HTR-8/SVneo (cell line): Measurements from ENCODE around the gene AGMO.

Experiments used
- DNase-seq: peaks from one replicate; pipeline ENCODE4 v3.0.0; 2011; ENCODE audit warnings: low spot score, mixed read lengths; ENCODE audit not compliant: insufficient read length
- FAIRE-seq: peaks from 2 replicates; lab custom pipeline; 2011; peaks lifted over from hg19 to GRCh38; lab: Jason Lieb, UNC

AGMO gene

DNA sequence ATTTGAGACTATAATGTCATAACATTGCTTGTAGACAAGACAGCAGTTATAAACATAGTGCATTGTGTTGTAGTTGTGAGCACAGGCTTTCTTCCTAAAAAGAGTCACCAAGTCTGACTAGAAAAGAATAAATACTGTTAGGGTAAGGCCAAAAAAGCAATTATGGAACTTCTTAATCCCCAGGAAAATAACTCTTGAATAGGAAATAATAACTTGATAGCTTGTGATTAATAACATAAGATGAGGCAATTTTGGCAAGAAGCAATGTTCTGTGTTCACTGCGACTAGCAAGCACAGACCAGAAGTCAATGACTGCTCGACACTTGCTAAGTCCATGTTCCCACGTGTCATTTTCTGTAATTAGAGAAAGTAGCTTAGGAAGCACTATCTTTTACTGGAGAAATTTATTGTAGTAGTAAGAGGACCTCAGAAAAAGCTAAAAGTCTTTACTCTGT lies 97.1 kb downstream of the AGMO start:
- no peak for FAIRE-seq

DNA sequence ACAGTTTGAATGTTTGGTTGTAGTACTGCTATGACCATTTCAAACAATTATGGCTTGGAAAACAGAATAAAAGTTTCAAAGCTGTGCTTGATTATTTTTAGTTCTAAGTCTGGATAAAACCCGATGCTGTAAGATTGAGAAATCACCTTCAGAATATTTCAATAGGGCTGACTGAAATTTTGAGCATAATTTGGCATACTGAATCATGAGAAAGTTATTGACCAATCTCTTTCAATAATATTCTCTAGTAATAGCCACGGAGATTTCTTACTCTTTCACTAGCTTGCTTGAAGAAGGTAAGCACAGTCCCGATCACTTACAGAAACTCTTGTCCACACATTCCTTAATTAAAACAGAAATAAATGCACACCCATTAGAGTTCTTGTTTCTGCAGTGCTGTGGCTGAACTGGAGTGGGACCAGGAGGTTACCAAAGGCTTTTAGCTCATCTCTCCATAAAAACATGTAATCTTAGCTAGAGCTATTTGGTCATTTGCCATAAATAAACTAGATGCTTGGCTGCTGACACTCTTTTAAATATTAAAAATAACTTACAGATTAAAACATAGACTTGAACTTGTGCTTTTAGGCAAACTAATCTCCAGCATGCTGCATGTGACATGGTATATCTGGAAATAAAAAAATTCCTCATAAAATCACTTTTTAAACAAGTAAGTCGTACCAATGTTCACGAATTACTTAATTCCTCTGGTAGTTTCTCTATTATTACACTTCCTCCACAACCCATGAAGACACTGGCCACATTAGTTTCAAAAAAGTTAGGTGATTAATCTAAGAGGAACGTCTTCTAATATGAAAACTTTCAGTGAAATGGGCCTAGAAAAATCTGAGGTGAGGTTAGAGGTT lies 97.8 kb downstream of the AGMO start:
- FAIRE-seq: no peak
- no peak for DNase-seq

More for the DNA sequence above, 97.1 kb downstream of the AGMO start:
- no peak for DNase-seq

DNA sequence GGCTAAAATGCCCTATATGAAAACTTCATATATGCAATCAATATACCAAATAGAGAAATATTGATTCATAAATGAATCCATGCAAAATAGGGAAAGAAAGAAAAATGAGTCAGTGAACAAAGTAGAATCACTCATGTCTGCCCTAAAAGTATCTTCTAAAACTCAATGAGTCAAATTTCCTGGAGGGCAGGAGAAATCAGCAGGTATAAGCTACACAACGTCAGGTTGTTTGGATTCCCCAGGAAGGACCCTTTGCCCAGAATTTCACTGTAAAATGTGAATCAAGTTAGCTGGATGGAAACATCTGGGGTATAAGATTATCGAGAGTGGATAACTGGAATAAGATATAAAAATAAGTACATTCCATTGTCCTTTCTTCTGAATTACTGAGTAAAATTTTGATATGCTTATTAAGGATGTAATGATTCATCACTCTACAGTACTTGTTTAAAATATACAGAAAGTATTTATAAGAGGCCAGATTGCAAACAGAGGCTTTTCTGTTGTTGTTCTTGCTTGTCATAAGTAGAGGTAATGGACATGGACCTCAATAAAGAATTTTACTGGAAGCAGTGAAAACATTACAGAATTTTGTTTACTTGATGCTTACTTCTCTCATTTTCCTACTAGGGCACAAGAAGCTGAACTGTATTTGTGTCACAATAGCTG lies 99.0 kb downstream of the AGMO start:
- FAIRE-seq (no peak), DNase-seq (no peak)

DNA sequence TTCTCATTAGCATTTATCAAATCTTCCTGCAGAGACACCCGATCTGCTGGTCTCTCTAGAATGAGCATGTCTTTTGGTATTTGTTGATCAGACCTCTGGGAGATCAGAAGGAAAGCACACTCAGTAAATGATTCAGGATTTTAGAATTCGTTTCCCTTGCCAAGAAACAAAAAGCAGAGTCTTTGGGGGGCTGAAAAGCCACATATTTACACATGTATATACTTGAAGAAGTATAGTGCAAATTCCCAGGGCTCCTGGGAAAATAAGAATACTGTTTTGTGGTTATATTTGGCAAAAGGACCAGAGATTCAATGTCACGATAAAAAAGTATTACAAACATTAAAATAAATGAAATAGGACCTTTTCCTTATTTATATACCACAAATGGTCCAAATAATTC lies 100.2 kb downstream of the AGMO start:
- no peak for FAIRE-seq
- peak; percentile 32 for DNase-seq

DNA sequence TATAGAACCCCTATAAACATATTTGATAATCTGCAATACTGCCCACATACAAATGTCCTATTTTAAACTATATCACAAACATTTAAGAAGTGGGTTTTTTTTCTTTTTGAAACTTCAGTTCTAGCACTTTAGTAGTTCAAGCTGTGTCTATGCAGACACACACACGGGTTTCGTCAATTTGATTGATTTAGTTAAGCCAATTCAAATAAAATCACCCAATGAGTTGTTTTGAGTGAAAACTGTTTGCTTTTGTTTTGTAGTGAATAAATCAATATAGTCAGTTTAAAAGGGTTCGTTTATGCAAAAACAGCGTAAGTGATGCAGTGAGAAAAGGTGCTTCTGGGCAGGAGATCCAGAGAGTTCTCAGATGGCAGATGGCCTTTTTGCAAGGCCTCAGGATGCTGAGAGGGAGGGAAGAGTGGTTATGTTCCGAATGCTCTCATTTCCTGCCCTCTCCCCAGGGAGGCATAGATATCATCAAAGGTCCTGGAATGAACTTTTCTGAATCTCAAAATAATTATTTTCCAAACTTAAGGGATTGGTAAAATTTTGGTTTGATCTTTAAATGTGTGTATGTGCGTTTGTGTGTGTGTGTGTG lies 102.7 kb downstream of the AGMO start:
- no peak for DNase-seq
- no peak for FAIRE-seq

DNA sequence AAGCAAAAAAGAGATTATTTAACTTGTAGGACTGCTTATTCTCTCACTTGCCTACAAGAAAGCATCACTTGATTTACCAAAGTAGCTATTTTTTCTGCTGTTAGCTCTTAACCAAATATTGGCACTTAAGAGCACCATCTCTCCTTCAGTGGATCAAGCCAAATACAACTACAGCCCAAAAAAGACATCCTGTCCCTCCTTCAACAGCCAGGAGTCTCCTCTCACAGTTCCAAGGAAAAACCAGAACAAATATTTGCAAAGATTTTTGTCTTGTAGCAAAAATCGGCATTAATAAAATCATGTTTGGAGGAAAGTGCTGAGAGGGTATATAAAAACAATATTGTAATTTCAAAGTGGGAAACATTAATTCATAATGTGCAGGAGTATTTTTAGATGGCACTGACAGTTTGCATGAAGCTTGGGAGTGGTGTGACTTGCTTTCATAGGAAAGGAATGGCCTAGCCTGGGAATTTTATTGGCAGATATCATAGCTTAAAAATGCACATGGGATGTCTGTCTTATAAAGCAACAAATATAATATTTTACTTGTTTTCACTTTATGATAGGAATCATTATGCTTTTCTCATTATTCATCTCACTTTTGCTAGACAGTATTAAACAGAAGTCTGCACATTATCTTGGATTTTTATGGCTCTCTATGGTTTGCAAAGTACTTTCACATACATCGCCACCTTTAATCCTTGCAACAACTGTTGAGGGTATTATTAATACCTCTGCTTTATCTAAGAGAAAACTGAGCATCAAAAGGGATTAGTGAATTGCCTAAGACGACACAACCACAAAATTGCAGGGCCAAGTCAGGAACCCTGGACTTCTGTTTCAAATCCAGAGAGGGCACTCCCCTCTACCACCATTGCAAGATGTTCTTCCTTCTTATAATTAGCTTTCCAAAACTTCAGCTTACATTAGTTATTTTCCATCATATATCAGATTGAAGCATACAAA lies 103.5 kb downstream of the AGMO start:
- FAIRE-seq (no peak), DNase-seq (no peak)

DNA sequence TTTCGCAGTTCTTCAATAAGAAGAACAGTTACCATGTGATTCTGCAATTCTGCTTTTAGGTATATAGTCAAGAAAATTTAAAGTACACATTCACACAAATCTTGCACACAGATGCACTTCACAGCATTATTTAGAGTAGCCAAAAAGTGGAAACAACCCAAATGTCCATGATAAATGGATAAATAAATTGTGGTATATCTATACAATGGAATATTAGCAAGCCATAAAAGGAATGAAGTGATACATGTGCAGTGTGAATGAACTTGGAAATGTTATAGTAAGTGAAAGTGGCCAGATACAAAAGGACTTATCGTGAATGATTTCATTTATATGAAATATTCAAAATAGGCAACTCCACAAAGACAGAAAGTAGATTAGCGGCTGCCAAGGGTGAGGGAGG lies 109.1 kb downstream of the AGMO start:
- no peak for DNase-seq
- no peak for FAIRE-seq

DNA sequence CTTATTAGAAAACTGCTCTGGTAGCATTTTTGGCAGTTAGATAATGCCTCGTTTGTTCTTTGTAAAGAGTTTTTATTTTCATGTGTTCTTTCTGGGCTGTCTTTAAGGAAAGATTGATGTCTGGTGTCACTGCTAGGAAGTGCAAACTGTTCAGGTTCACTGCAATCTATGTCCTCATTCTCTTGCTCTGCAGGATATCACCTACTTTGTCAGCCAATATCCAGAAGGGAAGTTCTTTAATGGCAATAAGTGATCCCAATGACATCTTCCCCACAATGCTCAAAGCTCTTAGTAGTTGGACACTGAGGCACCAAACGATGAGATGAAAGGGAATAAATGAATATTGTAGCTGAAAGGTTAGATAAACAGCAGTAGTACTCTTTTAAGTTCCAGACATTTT lies 115.1 kb downstream of the AGMO start:
- no peak for DNase-seq
- FAIRE-seq: no peak

DNA sequence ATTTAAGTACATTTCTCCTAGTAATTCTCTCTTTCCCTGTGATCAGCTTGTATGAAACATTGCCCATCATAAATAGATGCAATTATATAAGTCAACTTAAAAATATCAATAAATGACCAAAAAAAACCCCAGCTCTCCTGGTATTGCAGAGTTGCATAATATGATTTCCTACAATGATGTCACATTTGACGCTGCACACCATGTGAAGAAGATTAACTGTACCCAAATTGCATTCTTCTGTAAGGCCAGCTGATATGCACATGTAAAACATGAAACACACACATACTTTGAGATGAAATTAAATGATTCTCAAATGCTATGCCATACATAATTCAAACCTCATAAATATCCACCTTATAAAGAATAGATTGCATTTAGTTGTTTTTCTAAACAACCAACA lies 115.5 kb downstream of the AGMO start:
- FAIRE-seq (no peak), DNase-seq (no peak)

DNA sequence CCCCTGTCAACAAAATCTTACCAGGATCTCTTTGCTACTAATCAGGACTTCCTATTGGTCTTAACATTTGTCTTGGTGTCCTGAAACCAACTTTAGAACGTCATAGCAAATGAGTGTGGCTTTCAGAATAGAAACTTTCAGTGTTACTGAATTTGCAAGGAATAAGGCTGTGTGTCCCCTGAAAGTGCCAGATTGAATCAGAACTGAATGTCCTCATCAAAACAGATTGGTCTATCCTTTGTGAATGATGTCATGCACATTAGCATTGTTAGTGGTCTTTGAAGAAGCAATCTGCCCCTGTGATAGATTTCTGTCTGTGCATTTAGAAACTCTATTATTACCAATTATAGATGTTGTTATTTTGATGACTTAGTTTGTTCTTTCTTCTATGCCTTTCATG lies 119.9 kb downstream of the AGMO start:
- no peak for FAIRE-seq
- DNase-seq: no peak

DNA sequence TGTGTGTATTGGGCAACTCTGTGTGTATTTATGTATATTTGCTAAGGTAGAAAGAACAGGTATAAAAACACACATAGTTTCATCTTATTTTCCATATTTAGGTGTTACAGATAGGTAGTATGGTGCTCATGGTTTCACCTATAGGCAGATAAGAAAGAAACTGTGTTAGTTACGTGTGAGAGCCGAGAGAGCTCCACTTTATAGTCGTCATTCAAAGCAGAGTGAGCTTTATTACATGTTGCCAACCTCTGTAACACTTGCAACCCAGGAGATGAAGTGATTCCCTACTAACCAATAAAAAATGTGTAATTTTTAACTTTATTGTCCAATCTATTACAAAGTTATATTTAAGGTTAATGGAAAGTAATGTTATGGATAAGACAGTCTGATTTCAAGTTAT lies 121.3 kb downstream of the AGMO start:
- FAIRE-seq (no peak), DNase-seq (no peak)

DNA sequence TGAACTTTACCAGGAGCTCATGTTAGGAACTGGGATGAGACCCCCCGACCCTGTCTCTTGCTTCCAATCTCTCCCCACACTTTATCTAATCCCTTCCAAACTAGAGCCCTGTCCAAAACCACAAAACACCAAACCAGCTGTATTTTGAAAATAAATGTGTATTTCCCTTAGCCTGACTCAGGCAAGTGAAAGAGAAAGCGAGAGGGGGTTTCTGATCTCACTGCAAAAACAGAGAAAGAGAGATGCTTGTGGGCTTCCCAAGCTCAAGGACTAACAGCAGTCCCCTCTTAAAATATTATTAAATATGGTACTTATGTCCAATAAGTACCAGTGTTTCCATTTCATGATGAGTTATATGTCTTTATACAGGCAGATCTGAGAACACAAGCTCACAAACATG lies 122.0 kb downstream of the AGMO start:
- FAIRE-seq: no peak
- no peak for DNase-seq

DNA sequence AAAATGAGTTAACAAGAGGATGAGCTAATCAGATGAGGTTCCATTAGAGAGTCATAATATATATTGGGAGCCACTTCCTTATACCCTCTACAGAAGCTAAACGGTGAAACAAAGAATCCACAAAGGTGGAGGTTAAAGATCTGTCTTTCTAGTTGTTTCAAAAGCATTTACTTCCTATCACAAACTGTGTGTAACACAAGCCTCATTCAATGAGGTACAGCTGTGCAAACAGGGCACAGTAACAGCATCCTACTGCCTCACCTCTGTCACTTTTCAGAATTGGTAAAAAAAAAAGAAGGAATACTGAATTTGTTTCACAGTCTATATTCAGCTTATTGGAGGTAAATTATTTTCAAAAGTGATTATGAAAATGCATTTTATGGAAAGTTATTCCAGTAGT lies 128.7 kb downstream of the AGMO start:
- FAIRE-seq (no peak), DNase-seq (no peak)

DNA sequence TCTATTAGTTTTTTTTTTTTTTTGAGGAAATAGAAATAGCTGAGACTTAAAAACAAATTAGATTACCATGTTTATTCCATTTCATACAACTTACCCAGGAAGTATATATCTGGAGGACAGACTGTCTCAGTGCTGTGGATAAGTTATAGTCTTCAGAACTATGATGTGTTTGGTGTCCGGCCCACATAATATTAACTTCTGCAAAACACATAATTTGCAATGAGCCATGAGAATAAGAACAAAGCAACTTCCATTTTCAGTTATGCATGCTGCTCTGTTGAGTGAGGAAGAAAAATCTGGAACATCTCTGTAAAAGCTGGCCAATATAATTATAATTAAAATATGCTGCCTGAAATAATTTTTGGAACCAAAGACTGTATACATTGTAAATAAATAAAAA lies 130.9 kb downstream of the AGMO start:
- FAIRE-seq: no peak

DNA sequence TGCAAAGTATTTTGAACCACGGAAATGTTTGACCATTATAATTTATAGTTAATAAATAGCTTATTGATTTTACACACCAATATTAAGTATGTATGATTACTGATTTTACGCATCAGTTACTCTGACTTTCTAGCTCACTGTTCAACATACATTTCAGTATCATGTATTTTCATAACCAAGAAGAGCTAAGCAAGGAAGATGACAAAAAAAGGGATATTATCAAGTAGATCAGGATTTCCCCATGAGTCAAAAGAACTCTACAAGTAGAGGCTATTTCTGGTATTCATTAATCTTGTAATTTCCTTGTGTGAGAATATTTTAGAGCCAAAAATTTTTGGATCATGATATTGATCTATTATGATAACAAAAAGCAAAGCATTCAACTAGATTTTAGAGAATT lies 131.6 kb downstream of the AGMO start:
- FAIRE-seq (no peak), DNase-seq (no peak)

More for the DNA sequence above, 130.9 kb downstream of the AGMO start:
- no peak for DNase-seq

DNA sequence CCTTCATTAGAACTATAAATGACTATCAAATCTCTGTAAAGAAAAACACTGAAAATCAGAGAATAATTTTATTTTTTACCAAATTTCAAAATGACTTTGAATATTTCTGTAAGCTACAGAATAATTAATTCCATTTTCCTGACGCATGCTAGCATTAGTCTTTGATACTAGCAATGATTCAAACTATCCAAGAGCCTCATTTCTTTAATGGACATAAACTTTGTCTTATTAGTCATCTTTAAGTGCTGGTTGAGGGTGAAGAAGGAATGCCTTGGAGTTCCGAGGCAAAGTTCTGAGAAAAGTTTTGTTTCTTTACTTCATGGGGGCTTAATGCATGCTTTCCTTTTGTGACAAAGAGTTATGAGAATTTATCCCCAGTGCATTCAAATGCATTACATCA lies 137.3 kb downstream of the AGMO start:
- no peak for FAIRE-seq
- no peak for DNase-seq

DNA sequence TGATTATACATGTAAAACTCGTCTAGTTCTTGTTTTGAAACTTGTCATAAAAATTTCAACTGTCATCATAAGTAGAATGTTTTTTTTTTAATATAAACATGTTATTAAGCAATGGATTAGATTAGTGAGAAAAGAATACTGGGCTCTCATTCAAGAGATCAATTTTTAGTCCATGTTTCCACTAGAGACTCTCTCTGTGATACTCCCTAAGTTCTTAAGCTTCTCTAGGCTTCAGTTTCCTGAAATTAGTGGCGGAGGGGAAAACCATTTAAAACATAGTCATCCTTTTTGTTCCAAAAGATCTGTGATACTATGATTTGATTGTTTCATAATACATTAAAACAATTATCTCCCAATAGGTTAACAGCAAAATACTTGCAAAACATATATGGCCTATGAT lies 142.2 kb downstream of the AGMO start:
- DNase-seq (no peak), FAIRE-seq (no peak)

DNA sequence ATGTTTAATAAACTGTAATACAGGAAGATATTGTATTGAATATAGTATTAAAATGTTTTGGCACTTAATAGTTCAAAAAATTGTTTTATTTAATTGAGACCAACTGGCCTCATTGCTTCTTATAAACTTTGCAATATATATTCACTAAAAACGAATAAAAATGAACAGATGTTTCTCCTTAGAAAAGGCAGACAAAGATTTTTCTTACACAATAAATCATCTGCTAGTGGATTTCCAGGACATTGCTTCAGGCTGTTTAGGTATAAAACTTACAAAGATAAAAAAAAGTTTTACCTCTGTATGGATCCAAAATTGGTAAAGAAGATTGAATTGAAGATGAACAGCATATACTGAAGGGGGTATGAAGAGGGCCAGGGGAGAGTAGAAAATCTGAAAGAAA lies 143.6 kb downstream of the AGMO start:
- DNase-seq: no peak
- FAIRE-seq: no peak

DNA sequence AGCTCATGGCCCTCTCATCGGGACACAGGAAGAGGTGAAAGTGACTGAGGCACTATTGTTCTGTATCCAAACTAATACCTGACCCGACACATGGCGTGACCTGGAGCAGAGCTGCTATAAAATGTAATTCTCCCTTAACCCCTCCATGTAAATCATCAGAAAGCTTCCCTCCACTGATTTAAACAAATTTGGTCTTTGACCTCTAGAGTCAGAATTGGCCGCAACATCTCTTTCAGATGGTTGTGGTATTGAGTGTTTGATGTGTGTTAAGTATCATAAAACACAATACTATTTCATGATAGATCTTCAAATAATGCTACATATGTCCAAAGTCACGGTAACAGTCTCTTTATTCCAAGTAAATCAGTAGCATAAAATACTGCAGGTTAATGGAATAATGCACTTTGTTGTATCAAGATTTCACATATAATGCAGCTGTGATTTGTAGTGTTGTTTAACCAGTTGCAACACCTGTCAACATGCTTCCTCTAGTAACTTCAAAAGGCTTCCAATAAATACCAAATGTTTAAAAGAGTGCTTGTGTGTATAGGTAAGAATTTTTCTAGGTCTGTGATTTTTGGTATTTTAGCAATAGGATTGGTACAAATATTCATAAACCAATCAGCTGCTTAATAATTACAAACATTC lies 144.3 kb downstream of the AGMO start:
- FAIRE-seq (no peak), DNase-seq (no peak)

DNA sequence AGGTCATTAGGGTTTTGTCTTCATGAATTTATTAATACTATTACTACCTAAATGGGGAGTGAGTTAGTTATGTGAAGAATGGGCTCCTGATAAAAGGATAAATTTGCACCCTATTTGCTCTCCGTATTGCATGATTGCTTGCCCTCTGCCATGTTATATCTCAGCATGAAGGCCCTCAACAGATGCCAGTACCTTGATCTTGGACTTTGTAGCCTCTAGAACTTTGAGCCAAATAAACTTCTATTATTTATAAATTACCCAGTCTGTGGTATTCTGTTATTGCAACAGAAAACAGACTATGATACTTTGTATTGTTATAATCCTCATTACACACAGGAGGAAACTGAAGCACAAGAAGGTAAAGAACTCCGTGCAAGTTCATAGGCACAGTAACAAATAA lies 150.8 kb downstream of the AGMO start:
- FAIRE-seq: no peak
- DNase-seq: no peak
